ENCODE results near the gene LRRC4B.
A peak's percentile ranks its signal among the peaks of the same experiment; 100 is the strongest.

LRRC4B gene

DNA sequence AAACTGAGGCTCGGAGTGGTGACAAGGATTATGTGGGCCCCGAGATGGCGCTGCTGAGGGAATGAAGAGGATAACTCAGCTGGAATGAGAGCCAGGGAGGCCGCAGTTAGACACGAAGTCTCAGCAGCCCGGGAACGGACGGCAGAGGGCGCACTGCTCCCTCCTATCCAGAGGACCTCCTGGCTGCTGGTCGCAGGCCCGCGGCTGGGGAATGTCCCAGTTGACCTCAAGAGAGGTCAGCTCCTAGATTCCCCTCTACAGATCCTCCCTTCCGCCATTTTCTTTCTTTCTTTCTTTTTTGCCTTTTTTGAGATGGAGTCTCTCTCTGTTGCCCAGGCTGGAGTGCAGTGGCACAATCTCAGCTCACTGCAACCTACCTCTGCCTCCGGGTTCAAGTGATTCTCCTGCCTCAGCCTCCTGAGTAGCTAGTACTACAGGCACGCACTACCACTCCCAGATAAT is 30.4 kb downstream of the LRRC4B start:
- TF ChIP-seq TEAD4 (IDR thresholded peaks at IDR 0.05) (peak; percentile 27; the same call in 1 of the 2 replicates), EGR1 (IDR thresholded peaks at IDR 0.05) (no peak), CREB1 (IDR thresholded peaks at IDR 0.05; ENCODE audit: low read depth) (no peak), EP300 (IDR thresholded peaks at IDR 0.05; ENCODE audit: borderline replicate concordance) (no peak), TCF12 (IDR thresholded peaks at IDR 0.05; ENCODE audit: low read depth) (no peak), YY1 (IDR thresholded peaks at IDR 0.05; ENCODE audit: low read depth) (0 out of 2 replicates have a peak, but pooled peaks have one; percentile 15), RAD21 (IDR thresholded peaks at IDR 0.05; ENCODE audit: low read depth) (peak; percentile 82), NFIC (IDR thresholded peaks at IDR 0.05) (no peak), FOXM1 (IDR thresholded peaks at IDR 0.05; ENCODE audit: borderline replicate concordance, low read depth) (no peak), CEBPB (IDR thresholded peaks at IDR 0.05) (no peak), TAF1 (IDR thresholded peaks at IDR 0.05; ENCODE audit: low read depth) (no peak), ZBTB7A (IDR thresholded peaks at IDR 0.05; ENCODE audit: low read depth) (no peak)
- TF ChIP-seq, protein P1, sequence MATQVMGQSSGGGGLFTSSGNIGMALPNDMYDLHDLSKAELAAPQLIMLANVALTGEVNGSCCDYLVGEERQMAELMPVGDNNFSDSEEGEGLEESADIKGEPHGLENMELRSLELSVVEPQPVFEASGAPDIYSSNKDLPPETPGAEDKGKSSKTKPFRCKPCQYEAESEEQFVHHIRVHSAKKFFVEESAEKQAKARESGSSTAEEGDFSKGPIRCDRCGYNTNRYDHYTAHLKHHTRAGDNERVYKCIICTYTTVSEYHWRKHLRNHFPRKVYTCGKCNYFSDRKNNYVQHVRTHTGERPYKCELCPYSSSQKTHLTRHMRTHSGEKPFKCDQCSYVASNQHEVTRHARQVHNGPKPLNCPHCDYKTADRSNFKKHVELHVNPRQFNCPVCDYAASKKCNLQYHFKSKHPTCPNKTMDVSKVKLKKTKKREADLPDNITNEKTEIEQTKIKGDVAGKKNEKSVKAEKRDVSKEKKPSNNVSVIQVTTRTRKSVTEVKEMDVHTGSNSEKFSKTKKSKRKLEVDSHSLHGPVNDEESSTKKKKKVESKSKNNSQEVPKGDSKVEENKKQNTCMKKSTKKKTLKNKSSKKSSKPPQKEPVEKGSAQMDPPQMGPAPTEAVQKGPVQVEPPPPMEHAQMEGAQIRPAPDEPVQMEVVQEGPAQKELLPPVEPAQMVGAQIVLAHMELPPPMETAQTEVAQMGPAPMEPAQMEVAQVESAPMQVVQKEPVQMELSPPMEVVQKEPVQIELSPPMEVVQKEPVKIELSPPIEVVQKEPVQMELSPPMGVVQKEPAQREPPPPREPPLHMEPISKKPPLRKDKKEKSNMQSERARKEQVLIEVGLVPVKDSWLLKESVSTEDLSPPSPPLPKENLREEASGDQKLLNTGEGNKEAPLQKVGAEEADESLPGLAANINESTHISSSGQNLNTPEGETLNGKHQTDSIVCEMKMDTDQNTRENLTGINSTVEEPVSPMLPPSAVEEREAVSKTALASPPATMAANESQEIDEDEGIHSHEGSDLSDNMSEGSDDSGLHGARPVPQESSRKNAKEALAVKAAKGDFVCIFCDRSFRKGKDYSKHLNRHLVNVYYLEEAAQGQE (IDR thresholded peaks at IDR 0.05; ENCODE audit: low read depth): no peak
- TF ChIP-seq, protein P2, sequence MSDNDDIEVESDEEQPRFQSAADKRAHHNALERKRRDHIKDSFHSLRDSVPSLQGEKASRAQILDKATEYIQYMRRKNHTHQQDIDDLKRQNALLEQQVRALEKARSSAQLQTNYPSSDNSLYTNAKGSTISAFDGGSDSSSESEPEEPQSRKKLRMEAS (IDR thresholded peaks at IDR 0.05): no peak; the same call in 1 of the 2 replicates
- TF ChIP-seq, protein P3, sequence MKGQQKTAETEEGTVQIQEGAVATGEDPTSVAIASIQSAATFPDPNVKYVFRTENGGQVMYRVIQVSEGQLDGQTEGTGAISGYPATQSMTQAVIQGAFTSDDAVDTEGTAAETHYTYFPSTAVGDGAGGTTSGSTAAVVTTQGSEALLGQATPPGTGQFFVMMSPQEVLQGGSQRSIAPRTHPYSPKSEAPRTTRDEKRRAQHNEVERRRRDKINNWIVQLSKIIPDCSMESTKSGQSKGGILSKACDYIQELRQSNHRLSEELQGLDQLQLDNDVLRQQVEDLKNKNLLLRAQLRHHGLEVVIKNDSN (IDR thresholded peaks at IDR 0.05): no peak

DNA sequence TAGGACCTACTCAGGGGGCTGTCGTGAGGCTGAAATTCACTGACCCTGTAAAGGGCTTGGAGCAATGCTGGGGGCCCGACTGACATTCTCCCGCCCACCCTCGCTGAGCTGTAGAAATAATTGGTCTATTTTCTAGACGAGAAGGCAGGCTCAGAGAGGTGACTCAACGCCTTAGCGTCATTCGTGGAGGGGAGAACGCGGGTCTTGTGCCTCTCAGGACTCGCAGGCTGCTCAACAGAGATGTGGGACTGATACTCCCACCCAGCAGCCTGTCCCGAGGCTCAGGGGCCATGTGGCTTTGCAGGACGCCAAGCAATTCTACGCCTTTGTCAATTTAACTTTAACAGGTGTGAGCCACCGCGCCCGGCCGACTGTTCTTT is 30.9 kb downstream of the LRRC4B start:
- TF ChIP-seq EP300 (IDR thresholded peaks at IDR 0.05; ENCODE audit: borderline replicate concordance) (no peak), ZBTB7A (IDR thresholded peaks at IDR 0.05; ENCODE audit: low read depth) (no peak), EGR1 (IDR thresholded peaks at IDR 0.05) (no peak), RAD21 (IDR thresholded peaks at IDR 0.05; ENCODE audit: low read depth) (no peak), FOXM1 (IDR thresholded peaks at IDR 0.05; ENCODE audit: borderline replicate concordance, low read depth) (no peak), TAF1 (IDR thresholded peaks at IDR 0.05; ENCODE audit: low read depth) (no peak)
- TF ChIP-seq, protein P2 (IDR thresholded peaks at IDR 0.05): no peak

DNA sequence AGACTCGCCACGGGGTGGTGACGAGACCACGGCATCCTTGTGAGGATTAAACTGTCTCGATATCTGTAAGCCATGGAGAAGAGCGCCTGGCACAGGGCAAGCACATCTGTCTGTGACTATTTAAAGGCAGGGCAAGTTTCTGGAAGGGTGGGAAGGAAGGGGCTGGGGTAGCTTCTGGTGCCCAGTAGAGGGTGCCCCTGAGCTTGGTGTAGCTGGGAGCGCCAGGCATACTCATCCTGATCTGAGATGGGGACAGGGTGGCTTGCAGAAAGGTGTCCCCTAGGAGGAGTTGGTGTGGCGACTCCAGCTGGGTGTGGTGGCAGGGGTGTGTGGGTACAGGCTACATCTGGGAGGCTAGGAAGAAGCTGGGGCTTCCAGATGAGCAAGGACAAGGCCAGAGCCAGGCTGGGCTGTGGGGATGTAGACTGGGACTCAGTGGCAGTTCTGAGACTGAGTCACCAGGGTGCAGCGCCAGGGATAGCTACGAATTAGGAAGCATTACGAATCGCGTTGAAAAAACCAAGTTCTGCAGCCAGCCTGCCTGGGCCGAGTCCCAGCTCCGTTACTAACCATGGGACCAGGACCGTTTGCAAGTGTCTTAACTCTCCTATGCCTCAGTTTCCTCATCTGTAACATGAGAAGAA is 31.5 kb downstream of the LRRC4B start:
- TF ChIP-seq YY1 (IDR thresholded peaks at IDR 0.05; ENCODE audit: low read depth) (no peak), CEBPB (IDR thresholded peaks at IDR 0.05) (no peak), TCF12 (IDR thresholded peaks at IDR 0.05; ENCODE audit: low read depth) (no peak), NFIC (IDR thresholded peaks at IDR 0.05) (no peak), RAD21 (IDR thresholded peaks at IDR 0.05; ENCODE audit: low read depth) (no peak; the same call in 1 of the 2 replicates)

DNA sequence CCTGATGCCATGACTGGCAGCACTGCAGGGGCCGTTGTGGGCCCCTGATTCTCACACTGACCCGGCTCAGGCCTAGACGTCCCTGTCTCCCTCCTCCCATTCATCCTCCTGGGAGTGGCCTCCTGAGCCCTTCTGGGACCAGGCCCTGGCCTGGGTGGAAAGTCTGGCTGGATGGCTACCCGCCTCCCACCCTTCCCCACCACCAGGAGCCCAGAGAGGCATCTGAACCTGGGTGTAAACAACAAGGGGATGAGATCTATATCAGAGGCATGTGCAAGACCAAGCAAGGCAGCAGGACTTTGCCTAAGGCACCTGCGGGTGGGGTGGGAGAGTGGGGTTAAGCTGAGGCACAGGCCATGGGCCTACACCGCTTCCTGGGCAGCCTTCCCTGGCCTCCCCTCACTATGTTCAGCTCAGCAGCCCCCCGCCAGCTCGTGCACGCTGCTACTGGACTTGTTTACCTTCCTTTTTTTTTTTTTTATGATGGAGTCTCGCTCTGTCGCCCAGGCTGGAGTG is 32.5 kb downstream of the LRRC4B start:
- TF ChIP-seq CREB1 (IDR thresholded peaks at IDR 0.05; ENCODE audit: low read depth) (no peak), TAF1 (IDR thresholded peaks at IDR 0.05; ENCODE audit: low read depth) (no peak), FOXM1 (IDR thresholded peaks at IDR 0.05; ENCODE audit: borderline replicate concordance, low read depth) (no peak), YY1 (IDR thresholded peaks at IDR 0.05; ENCODE audit: low read depth) (no peak), TEAD4 (IDR thresholded peaks at IDR 0.05) (no peak), RAD21 (IDR thresholded peaks at IDR 0.05; ENCODE audit: low read depth) (no peak), TCF12 (IDR thresholded peaks at IDR 0.05; ENCODE audit: low read depth) (no peak), CEBPB (IDR thresholded peaks at IDR 0.05) (no peak), EP300 (IDR thresholded peaks at IDR 0.05; ENCODE audit: borderline replicate concordance) (no peak)

DNA sequence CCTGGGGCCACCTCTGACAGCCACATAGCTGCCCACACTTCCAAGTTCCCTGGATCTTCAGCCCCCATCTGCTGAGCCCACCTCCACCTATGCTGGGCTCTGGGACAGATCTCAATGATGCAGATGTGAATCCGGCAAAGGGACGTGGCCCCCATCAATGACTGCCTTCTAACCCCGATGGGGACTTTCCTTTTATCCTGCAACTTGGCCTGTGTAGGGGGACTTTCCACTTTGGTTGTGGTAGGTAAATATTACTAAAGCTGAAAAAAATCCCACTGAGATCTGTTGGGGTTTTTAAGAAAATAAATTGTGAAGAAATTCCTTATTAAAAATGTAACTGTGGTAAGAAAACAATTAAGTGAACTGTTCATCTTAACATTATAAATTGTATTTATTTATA is 33.8 kb downstream of the LRRC4B start:
- TF ChIP-seq, protein P1 (IDR thresholded peaks at IDR 0.05; ENCODE audit: low read depth): no peak
- TF ChIP-seq TEAD4 (IDR thresholded peaks at IDR 0.05): no peak

DNA sequence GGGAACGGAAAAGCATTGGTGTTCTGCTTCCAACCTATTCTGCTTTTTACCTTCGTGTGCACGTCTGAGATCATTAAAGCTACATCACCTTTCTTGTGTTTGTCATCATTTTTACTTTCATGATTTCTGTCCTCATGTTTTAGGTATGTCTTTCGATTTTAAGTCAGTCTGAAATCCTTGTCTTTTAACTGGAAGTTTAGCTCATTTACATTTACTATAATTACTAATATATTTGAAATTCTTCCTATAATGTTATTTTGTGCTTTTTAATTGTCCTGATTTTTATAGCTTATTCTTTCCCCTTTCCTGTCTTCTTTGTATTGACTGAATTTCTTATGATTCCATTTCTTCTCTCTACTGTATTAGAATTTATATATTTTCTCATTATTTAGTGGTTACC is 35.3 kb downstream of the LRRC4B start:
- TF ChIP-seq TAF1 (IDR thresholded peaks at IDR 0.05; ENCODE audit: low read depth): no peak
- no peak for TF ChIP-seq FOXM1 (IDR thresholded peaks at IDR 0.05; ENCODE audit: borderline replicate concordance, low read depth)
- no peak for TF ChIP-seq CREB1 (IDR thresholded peaks at IDR 0.05; ENCODE audit: low read depth)
- TF ChIP-seq, protein P2 (IDR thresholded peaks at IDR 0.05): no peak
- TF ChIP-seq YY1 (IDR thresholded peaks at IDR 0.05; ENCODE audit: low read depth): no peak
- TF ChIP-seq RAD21 (IDR thresholded peaks at IDR 0.05; ENCODE audit: low read depth): no peak
- TF ChIP-seq EP300 (IDR thresholded peaks at IDR 0.05; ENCODE audit: borderline replicate concordance): no peak
- TF ChIP-seq ZBTB7A (IDR thresholded peaks at IDR 0.05; ENCODE audit: low read depth): no peak
- TF ChIP-seq EGR1 (IDR thresholded peaks at IDR 0.05): no peak
- TF ChIP-seq, protein P1 (IDR thresholded peaks at IDR 0.05; ENCODE audit: low read depth): no peak
- no peak for TF ChIP-seq CEBPB (IDR thresholded peaks at IDR 0.05)
- TF ChIP-seq TEAD4 (IDR thresholded peaks at IDR 0.05): no peak
- TF ChIP-seq NFIC (IDR thresholded peaks at IDR 0.05): no peak
- TF ChIP-seq, protein P3 (IDR thresholded peaks at IDR 0.05): no peak
- TF ChIP-seq TCF12 (IDR thresholded peaks at IDR 0.05; ENCODE audit: low read depth): no peak
